Karpas-422 (cell line): ENCODE data around the gene SLC29A4. TPM values are rescaled to one million over a fixed set of nuclear protein-coding genes. Genes with fewer than 3 reads are reported as not detected.
"Not testable (repeated sequence)": the region's sequence is repeated elsewhere in the genome, so short reads cannot be mapped to it uniquely, and the experiment has no call there.

Source experiments
- DNase-seq: peaks from one replicate; pipeline ENCODE4 v3.0.0-alpha.2; 2015
- H2AFZ ChIP-seq: fragments of 200-600 bp; sonication (generic); 2 replicates; pipeline ENCODE4 v1.6.1; 2014; ENCODE audit warnings: antibody characterized with exemption, low read length, mixed read lengths
- H3K27ac ChIP-seq: fragments of 200-600 bp; sonication (generic); 2 replicates; pipeline ENCODE4 v1.5.1; 2014; ENCODE audit warnings: mild to moderate bottlenecking, low read length, moderate library complexity
- H3K27me3 ChIP-seq: fragments of 200-600 bp; sonication (generic); 2 replicates; pipeline ENCODE4 v1.6.1; 2014; ENCODE audit warnings: low read length, mixed read lengths
- H3K36me3 ChIP-seq: fragments of 200-600 bp; sonication (generic); 2 replicates; pipeline ENCODE4 v1.6.1; 2014; ENCODE audit warnings: low read length, mixed read lengths; ENCODE audit not compliant: insufficient read depth
- H3K4me1 ChIP-seq: fragments of 200-600 bp; sonication (generic); 2 replicates; pipeline ENCODE4 v1.6.1; 2014; ENCODE audit warnings: mild to moderate bottlenecking, low read length, mixed read lengths
- H3K4me2 ChIP-seq: fragments of 200-600 bp; sonication (generic); 2 replicates; pipeline ENCODE4 v1.6.1; 2014; ENCODE audit warnings: low read length, low read depth, mild to moderate bottlenecking; ENCODE audit not compliant: poor library complexity, severe bottlenecking
- H3K4me3 ChIP-seq: fragments of 200-600 bp; sonication (generic); 2 replicates; pipeline ENCODE4 v1.5.1; 2014; ENCODE audit warnings: mild to moderate bottlenecking, antibody characterized with exemption, low read length, mixed read lengths
- H3K79me2 ChIP-seq: fragments of 200-600 bp; sonication (generic); 2 replicates; pipeline ENCODE4 v1.6.1; 2014; ENCODE audit warnings: mild to moderate bottlenecking, low read length, mixed read lengths
- H3K9ac ChIP-seq: fragments of 200-600 bp; sonication (generic); 2 replicates; pipeline ENCODE4 v1.6.0; 2014; ENCODE audit warnings: low read length
- H3K9me2 ChIP-seq: fragments of 200-600 bp; sonication (generic), shearing (Covaris generic); replicated peaks from 2 replicates; pipeline ENCODE4 v1.6.0; 2014; ENCODE audit warnings: mild to moderate bottlenecking, low read length, moderate library complexity; ENCODE audit not compliant: insufficient read depth
- H3K9me3 ChIP-seq: fragments of 300-700, 200-600 bp; sonication (generic); 2 replicates; pipeline ENCODE4 v1.6.1; 2014; ENCODE audit warnings: low read length, mixed read lengths
- H4K20me1 ChIP-seq: fragments of 200-600 bp; sonication (generic); 2 replicates; pipeline ENCODE4 v1.6.1; 2014; ENCODE audit warnings: mild to moderate bottlenecking, antibody characterized with exemption, low read length, low read depth; ENCODE audit not compliant: insufficient read depth
- total RNA-seq: library from RNA; depleted of rRNA; stranded (reverse); fragments of >200 nt; shearing (Covaris generic); gene quantifications from 2 replicates; pipeline ENCODE4 v1.2.3, GENCODE V29; 2014; ENCODE audit warnings: low replicate concordance

The SLC29A4 gene
- total RNA-seq, 1 experiment from 2014 or later, result not detected

- Histone ChIP-seq H3K9ac (no peak overlapping the region), H2AFZ (no peak overlapping the region), H3K4me1 (no peaks in the 10 kb centered on the region), H3K4me3 (no peak overlapping the region), H3K4me2 (no peak overlapping the region), H3K9me2 (no peaks in the 10 kb centered on the region), H3K36me3 (no peaks in the 10 kb centered on the region), H4K20me1 (no peaks in the 10 kb centered on the region), H3K9me3 (no peaks in the 10 kb centered on the region), H3K27ac (no peak overlapping the region), H3K27me3 (no peaks in the 10 kb centered on the region), H3K79me2 (no peaks in the 10 kb centered on the region)
- peak; percentile 43 for DNase-seq
These were observed 14.0 kb downstream of the SLC29A4 start for GRCh38 chr7:5296611-5297226.

GRCh38 chr7:5300366-5300765 lies 17.6 kb downstream of the SLC29A4 start:
- no peaks in the 10 kb centered on the region for H3K27me3 ChIP-seq
- H3K79me2 ChIP-seq, result no peaks in the 10 kb centered on the region
- H3K27ac ChIP-seq, result no peak overlapping the region
- DNase-seq, result no peak
- no peak overlapping the region for H2AFZ ChIP-seq
- no peaks in the 10 kb centered on the region for H3K9me3 ChIP-seq
- no peak overlapping the region for H3K4me3 ChIP-seq
- H3K9me2 ChIP-seq, result no peaks in the 10 kb centered on the region
- no peaks in the 10 kb centered on the region for H4K20me1 ChIP-seq
- no peaks in the 10 kb centered on the region for H3K4me1 ChIP-seq
- no peaks in the 10 kb centered on the region for H3K36me3 ChIP-seq
- no peak overlapping the region for H3K4me2 ChIP-seq
- no peak overlapping the region for H3K9ac ChIP-seq

GRCh38 chr7:5302577-5302976 lies 19.8 kb downstream of the SLC29A4 start:
- Histone ChIP-seq H3K9me3 (no peaks in the 10 kb centered on the region), H3K9ac (no peak overlapping the region), H3K4me3 (no peak overlapping the region)

GRCh38 chr7:5303061-5303460 lies 20.3 kb downstream of the SLC29A4 start:
- H4K20me1 ChIP-seq, result no peaks in the 10 kb centered on the region
- H3K36me3 ChIP-seq, result no peaks in the 10 kb centered on the region
- no peaks in the 10 kb centered on the region for H3K4me1 ChIP-seq
- no peak overlapping the region for H3K9ac ChIP-seq
- H3K27ac ChIP-seq, result no peak overlapping the region
- H3K4me3 ChIP-seq, result no peak overlapping the region
- no peak overlapping the region for H3K4me2 ChIP-seq
- H3K79me2 ChIP-seq, result no peaks in the 10 kb centered on the region
- no peak overlapping the region for H2AFZ ChIP-seq
- H3K27me3 ChIP-seq, result no peaks in the 10 kb centered on the region
- H3K9me2 ChIP-seq, result no peaks in the 10 kb centered on the region
- DNase-seq, result no peak
- H3K9me3 ChIP-seq, result no peaks in the 10 kb centered on the region

More at GRCh38 chr7:5302577-5302976, 19.8 kb downstream of the SLC29A4 start:
- H4K20me1 ChIP-seq, result no peaks in the 10 kb centered on the region
- no peak for DNase-seq
- H2AFZ ChIP-seq, result no peak overlapping the region
- H3K27me3 ChIP-seq, result no peaks in the 10 kb centered on the region
- H3K4me1 ChIP-seq, result no peaks in the 10 kb centered on the region
- H3K9me2 ChIP-seq, result no peaks in the 10 kb centered on the region
- no peaks in the 10 kb centered on the region for H3K79me2 ChIP-seq
- H3K36me3 ChIP-seq, result no peaks in the 10 kb centered on the region
- H3K27ac ChIP-seq, result no peak overlapping the region
- H3K4me2 ChIP-seq, result no peak overlapping the region

GRCh38 chr7:5303591-5304505 lies 21.1 kb downstream of the SLC29A4 start:
- Histone ChIP-seq H4K20me1 (no peaks in the 10 kb centered on the region), H3K27me3 (no peaks in the 10 kb centered on the region), H3K27ac (no peak overlapping the region), H3K36me3 (no peaks in the 10 kb centered on the region), H3K9me3 (no peaks in the 10 kb centered on the region), H3K4me2 (no peak overlapping the region), H3K4me1 (no peaks in the 10 kb centered on the region), H3K79me2 (no peaks in the 10 kb centered on the region), H3K9ac (no peak overlapping the region), H3K9me2 (no peaks in the 10 kb centered on the region), H2AFZ (no peak overlapping the region), H3K4me3 (no peak overlapping the region)
- DNase-seq, result no peak

GRCh38 chr7:5305050-5305449 lies 22.3 kb downstream of the SLC29A4 start:
- H3K4me3 ChIP-seq, H3K36me3 ChIP-seq, H4K20me1 ChIP-seq, H3K9me2 ChIP-seq, H2AFZ ChIP-seq, H3K79me2 ChIP-seq, H3K4me1 ChIP-seq, H3K4me2 ChIP-seq, H3K9me3 ChIP-seq, H3K9ac ChIP-seq, DNase-seq, H3K27me3 ChIP-seq, H3K27ac ChIP-seq: not testable (repeated sequence)

GRCh38 chr7:5307221-5308142 lies 24.7 kb downstream of the SLC29A4 start:
- not testable (repeated sequence) for H3K79me2 ChIP-seq, H3K9ac ChIP-seq, H2AFZ ChIP-seq, H3K36me3 ChIP-seq, H3K4me1 ChIP-seq, H3K4me2 ChIP-seq, H3K9me3 ChIP-seq, H3K9me2 ChIP-seq, H3K27me3 ChIP-seq, H4K20me1 ChIP-seq, DNase-seq, H3K27ac ChIP-seq, H3K4me3 ChIP-seq

GRCh38 chr7:5309146-5309545 lies 26.4 kb downstream of the SLC29A4 start:
- H2AFZ ChIP-seq, result no peak overlapping the region
- H4K20me1 ChIP-seq, result no peaks in the 10 kb centered on the region
- no peaks in the 10 kb centered on the region for H3K27me3 ChIP-seq

More at GRCh38 chr7:5309146-5309545, 26.4 kb downstream of the SLC29A4 start:
- Histone ChIP-seq H3K4me3 (no peak overlapping the region), H3K4me1 (no peaks in the 10 kb centered on the region), H3K9me2 (no peaks in the 10 kb centered on the region), H3K27ac (no peak overlapping the region), H3K36me3 (no peaks in the 10 kb centered on the region), H3K9ac (no peak overlapping the region), H3K79me2 (no peaks in the 10 kb centered on the region), H3K9me3 (no peaks in the 10 kb centered on the region), H3K4me2 (no peak overlapping the region)
- no peak for DNase-seq
